K562 (cell line): ENCODE data around the gene TWSG1. TPM values are rescaled to one million over a fixed set of nuclear protein-coding genes. Genes with fewer than 3 reads are reported as not detected.

Experiments used
- CSDE1 ChIP-seq, 2 experiments: fragments of 450-650 bp; IDR thresholded peaks; 2 replicates each; pipeline ENCODE4 v1.6.1; 2016; ENCODE audit warnings: mild to moderate bottlenecking in 1 of 2
- EP300 ChIP-seq: IDR thresholded peaks from 2 replicates; pipeline ENCODE4 v1.6.1; 2012; ENCODE audit warnings: low read length, improper control_type of control experiment
- FOXM1 ChIP-seq, 2 experiments: fragments of 450-650 bp in 1 of 2; sonication (generic) in 1 of 2; formaldehyde crosslinking in 1 of 2; IDR thresholded peaks; 2 replicates each; pipeline versions ENCODE4 v1.6.1 to v1.9.0; 2017 to 2022; ENCODE audit warnings: low read depth in 2 of 2, mild to moderate bottlenecking in 2 of 2, missing genetic modification reagents in 1 of 2, moderate library complexity in 1 of 2
- HDAC1 ChIP-seq, 2 experiments: fragments of 450-650 bp; IDR thresholded peaks; 2 replicates each; pipeline ENCODE4 v1.6.1; 2016 to 2017; ENCODE audit warnings: inconsistent platforms in 1 of 2, mild to moderate bottlenecking in 1 of 2, moderate library complexity in 1 of 2
- HDAC2 ChIP-seq: fragments of 450-650 bp; IDR thresholded peaks from 2 replicates; pipeline ENCODE4 v1.6.1; 2016; ENCODE audit warnings: mild to moderate bottlenecking
- HIVEP1 ChIP-seq: fragments of 250-450 bp; sonication (Bioruptor Pico); IDR thresholded peaks from 2 replicates; pipeline ENCODE4 v1.4.0; 2020; ENCODE audit warnings: mild to moderate bottlenecking
- HMG20B ChIP-seq: fragments of 250-450 bp; sonication (Bioruptor Pico); IDR thresholded peaks from 2 replicates; pipeline ENCODE4 v1.5.0; 2021; ENCODE audit warnings: mild to moderate bottlenecking
- KDM1A ChIP-seq, 2 experiments: fragments of 450-650 bp; IDR thresholded peaks; 2 replicates each; pipeline ENCODE4 v1.6.1; 2016; ENCODE audit warnings: mild to moderate bottlenecking in 2 of 2
- MTA3 ChIP-seq: fragments of 450-650 bp; formaldehyde crosslinking; IDR thresholded peaks from 2 replicates; pipeline ENCODE4 v1.6.1; 2017; ENCODE audit warnings: mild to moderate bottlenecking, borderline replicate concordance
- RCOR1 ChIP-seq, 2 experiments: IDR thresholded peaks; 2 replicates each; pipeline ENCODE4 v1.6.1; 2012; ENCODE audit warnings: low read depth in 2 of 2, low read length in 2 of 2, borderline replicate concordance in 1 of 2, improper control_type of control experiment in 1 of 2
- SOX6 ChIP-seq: fragments of 450-650 bp; IDR thresholded peaks from 2 replicates; pipeline ENCODE4 v1.6.1; 2014; ENCODE audit warnings: mild to moderate bottlenecking
- TAL1 ChIP-seq: fragments of 450-650 bp; IDR thresholded peaks from 2 replicates; pipeline ENCODE4 v1.6.1; 2016; ENCODE audit warnings: mild to moderate bottlenecking
- TCF3 ChIP-seq: sonication (generic); formaldehyde crosslinking; IDR thresholded peaks from 2 replicates; pipeline ENCODE4 v1.4.0; 2020; ENCODE audit warnings: mild to moderate bottlenecking, missing genetic modification reagents
- TEAD4 ChIP-seq, 2 experiments: sonication (generic) in 1 of 2; formaldehyde crosslinking in 1 of 2; IDR thresholded peaks; 2 replicates each; pipeline versions ENCODE4 v1.6.1 to v1.8.0; 2012 to 2022; ENCODE audit warnings: borderline replicate concordance in 1 of 2, inconsistent platforms in 1 of 2, low read length in 1 of 2, mild to moderate bottlenecking in 1 of 2, missing genetic modification reagents in 1 of 2
- ZNF197 ChIP-seq: fragments of 200-800 bp; sonication (Bioruptor generic); IDR thresholded peaks from 2 replicates; pipeline ENCODE4 v1.6.1; 2016; ENCODE audit warnings: low read depth, missing genetic modification characterization, missing compliant biosample characterization
- ZNF24 ChIP-seq: fragments of 450-650 bp; IDR thresholded peaks from 2 replicates; pipeline ENCODE4 v1.6.1; 2016
- ZNF584 ChIP-seq: fragments of 200-800 bp; sonication (Bioruptor generic); IDR thresholded peaks from 2 replicates; pipeline ENCODE4 v1.6.1; 2016; ENCODE audit warnings: low read depth, mild to moderate bottlenecking, missing genetic modification characterization, missing compliant biosample characterization
- polyA plus RNA-seq, 8 experiments: library from polyadenylated mRNA; depleted of rRNA in 4 of 8; stranded (reverse) in 5 of 8; unstranded in 3 of 8; fragments of >200 nt; fragmentation: Nextera tagmentation in 2 of 8; fragmentation: Illumina TruSeq in 1 of 8; extraction: Ambion mirVana in 2 of 8; extraction: Trizol in 1 of 8; gene quantifications; 2 replicates each; pipeline versions ENCODE4 v1.2.1 to v1.2.3, GENCODE V29; 2011 to 2014; ENCODE audit warnings: inconsistent platforms in 1 of 8, missing spikeins in 1 of 8
- total RNA-seq, 7 experiments: library from RNA; depleted of rRNA in 6 of 7; stranded (reverse); fragments of >200 nt in 6 of 7; fragmentation: Illumina TruSeq in 2 of 7; extraction: Trizol in 2 of 7; gene quantifications; 2 replicates each; pipeline versions ENCODE4 v1.2.1 to v1.2.3, GENCODE V29; 2011 to 2021; ENCODE audit warnings: low replicate concordance in 1 of 7
- TF ChIP-seq, protein P1 (sequence below), 2 experiments: fragments of 250-450 bp in 1 of 2; fragments of 450-650 bp in 1 of 2; sonication (Bioruptor Pico) in 1 of 2; IDR thresholded peaks; 2 replicates each; pipeline versions ENCODE4 v1.6.1 to v1.8.0; 2016 to 2021; ENCODE audit warnings: mild to moderate bottlenecking in 2 of 2, moderate library complexity in 2 of 2, missing compliant biosample characterization in 1 of 2, missing genetic modification characterization in 1 of 2
- TF ChIP-seq, protein P2 (sequence below): sonication (generic); formaldehyde crosslinking; IDR thresholded peaks from 2 replicates; pipeline ENCODE4 v1.8.0; 2022; ENCODE audit warnings: missing genetic modification reagents, mild to moderate bottlenecking, borderline replicate concordance
- TF ChIP-seq, protein P3 (sequence below): IDR thresholded peaks from 2 replicates; pipeline ENCODE4 v1.6.1; 2011; ENCODE audit not compliant: insufficient read length; ENCODE audit errors: extremely low read depth
- TF ChIP-seq, protein P4 (sequence below): fragments of 250-450 bp; sonication (Bioruptor Pico); IDR thresholded peaks from 2 replicates; pipeline ENCODE4 v1.8.0; 2022; ENCODE audit warnings: moderate library complexity, mild to moderate bottlenecking, inconsistent platforms
- TF ChIP-seq, protein P5 (sequence below): sonication (generic); formaldehyde crosslinking; IDR thresholded peaks from 2 replicates; pipeline ENCODE4 v1.8.0; 2022; ENCODE audit warnings: missing genetic modification reagents, mild to moderate bottlenecking, borderline replicate concordance

TWSG1 gene
- total and polyA plus RNA-seq, 9 of the 15 experiments (the other 6 are each of a cell fraction or from before 2014, with no cell fraction given): 10.4 to 37.2 (median 25.1) TPM

DNA sequence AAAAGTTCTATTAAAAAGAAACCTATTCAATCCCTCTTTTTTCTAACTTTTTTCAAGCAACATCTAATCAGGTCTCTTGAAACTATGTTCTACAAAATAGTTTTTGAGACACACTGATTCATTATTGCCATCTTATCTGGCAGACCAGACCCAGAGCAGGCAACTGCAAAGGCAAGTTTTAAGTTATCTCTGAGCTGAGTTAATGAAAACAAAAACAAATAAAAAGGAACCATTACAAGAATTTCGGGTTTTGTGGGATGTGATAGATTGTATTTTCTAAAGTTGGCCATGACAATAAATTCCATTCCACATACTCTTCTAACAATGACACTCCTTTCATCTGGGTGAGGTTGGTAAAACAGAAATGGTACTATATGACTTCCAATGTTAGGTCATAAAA, 15.2 kb upstream of the TWSG1 start (continued):
- TF ChIP-seq FOXM1 (IDR thresholded peaks at IDR 0.05; ENCODE audit: low read depth) (0 out of 2 replicates have a peak, but pooled peaks have one; percentile 20), FOXM1 (CRISPR knock-in tag; IDR thresholded peaks at IDR 0.05; ENCODE audit: low read depth) (no peak), TEAD4 (IDR thresholded peaks at IDR 0.05; ENCODE audit: low read length) (peak; percentile 76), TEAD4 (CRISPR knock-in tag; IDR thresholded peaks at IDR 0.05; ENCODE audit: borderline replicate concordance) (no peak), ZNF24 (peak; percentile 60; the same call in 1 of the 2 replicates), RCOR1 (IDR thresholded peaks at IDR 0.05; ENCODE audit: borderline replicate concordance in 1 of 2, low read depth in 2 of 2, low read length in 2 of 2) (peak in 1 of 2 experiments; percentile 90; a peak in 2 of 4 replicates), CSDE1 (IDR thresholded peaks at IDR 0.05) (no peak), SOX6 (0 out of 2 replicates have a peak, but pooled peaks have one; percentile 42), ZNF584 (CRISPR knock-in tag) (0 out of 2 replicates have a peak, but pooled peaks have one; percentile 24), HIVEP1 (CRISPR knock-in tag) (no peak), HDAC1 (IDR thresholded peaks at IDR 0.05) (0 out of 4 replicates have a peak, but pooled peaks of 1 of the 2 experiments have one; percentile 27), MTA3 (no peak), EP300 (peak; percentile 37; the same call in 1 of the 2 replicates), KDM1A (IDR thresholded peaks at IDR 0.05) (peak; percentile 62 to 75), TCF3 (peak; percentile 79), ZNF197 (CRISPR knock-in tag) (no peak), HDAC2 (peak; percentile 61; the same call in 1 of the 2 replicates), TAL1 (peak; percentile 79), HMG20B (CRISPR knock-in tag) (no peak)
- TF ChIP-seq, protein P1, sequence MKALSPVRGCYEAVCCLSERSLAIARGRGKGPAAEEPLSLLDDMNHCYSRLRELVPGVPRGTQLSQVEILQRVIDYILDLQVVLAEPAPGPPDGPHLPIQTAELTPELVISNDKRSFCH (CRISPR knock-in tag; IDR thresholded peaks at IDR 0.05): no peak
- TF ChIP-seq, protein P1 (tag; IDR thresholded peaks at IDR 0.05): no peak
- TF ChIP-seq, protein P2, sequence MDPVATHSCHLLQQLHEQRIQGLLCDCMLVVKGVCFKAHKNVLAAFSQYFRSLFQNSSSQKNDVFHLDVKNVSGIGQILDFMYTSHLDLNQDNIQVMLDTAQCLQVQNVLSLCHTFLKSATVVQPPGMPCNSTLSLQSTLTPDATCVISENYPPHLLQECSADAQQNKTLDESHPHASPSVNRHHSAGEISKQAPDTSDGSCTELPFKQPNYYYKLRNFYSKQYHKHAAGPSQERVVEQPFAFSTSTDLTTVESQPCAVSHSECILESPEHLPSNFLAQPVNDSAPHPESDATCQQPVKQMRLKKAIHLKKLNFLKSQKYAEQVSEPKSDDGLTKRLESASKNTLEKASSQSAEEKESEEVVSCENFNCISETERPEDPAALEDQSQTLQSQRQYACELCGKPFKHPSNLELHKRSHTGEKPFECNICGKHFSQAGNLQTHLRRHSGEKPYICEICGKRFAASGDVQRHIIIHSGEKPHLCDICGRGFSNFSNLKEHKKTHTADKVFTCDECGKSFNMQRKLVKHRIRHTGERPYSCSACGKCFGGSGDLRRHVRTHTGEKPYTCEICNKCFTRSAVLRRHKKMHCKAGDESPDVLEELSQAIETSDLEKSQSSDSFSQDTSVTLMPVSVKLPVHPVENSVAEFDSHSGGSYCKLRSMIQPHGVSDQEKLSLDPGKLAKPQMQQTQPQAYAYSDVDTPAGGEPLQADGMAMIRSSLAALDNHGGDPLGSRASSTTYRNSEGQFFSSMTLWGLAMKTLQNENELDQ: no peak
- TF ChIP-seq, protein P3, sequence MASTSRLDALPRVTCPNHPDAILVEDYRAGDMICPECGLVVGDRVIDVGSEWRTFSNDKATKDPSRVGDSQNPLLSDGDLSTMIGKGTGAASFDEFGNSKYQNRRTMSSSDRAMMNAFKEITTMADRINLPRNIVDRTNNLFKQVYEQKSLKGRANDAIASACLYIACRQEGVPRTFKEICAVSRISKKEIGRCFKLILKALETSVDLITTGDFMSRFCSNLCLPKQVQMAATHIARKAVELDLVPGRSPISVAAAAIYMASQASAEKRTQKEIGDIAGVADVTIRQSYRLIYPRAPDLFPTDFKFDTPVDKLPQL: no peak
- TF ChIP-seq, protein P4, sequence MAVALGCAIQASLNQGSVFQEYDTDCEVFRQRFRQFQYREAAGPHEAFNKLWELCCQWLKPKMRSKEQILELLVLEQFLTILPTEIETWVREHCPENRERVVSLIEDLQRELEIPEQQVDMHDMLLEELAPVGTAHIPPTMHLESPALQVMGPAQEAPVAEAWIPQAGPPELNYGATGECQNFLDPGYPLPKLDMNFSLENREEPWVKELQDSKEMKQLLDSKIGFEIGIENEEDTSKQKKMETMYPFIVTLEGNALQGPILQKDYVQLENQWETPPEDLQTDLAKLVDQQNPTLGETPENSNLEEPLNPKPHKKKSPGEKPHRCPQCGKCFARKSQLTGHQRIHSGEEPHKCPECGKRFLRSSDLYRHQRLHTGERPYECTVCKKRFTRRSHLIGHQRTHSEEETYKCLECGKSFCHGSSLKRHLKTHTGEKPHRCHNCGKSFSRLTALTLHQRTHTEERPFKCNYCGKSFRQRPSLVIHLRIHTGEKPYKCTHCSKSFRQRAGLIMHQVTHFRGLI (CRISPR knock-in tag): no peak
- TF ChIP-seq, protein P5, sequence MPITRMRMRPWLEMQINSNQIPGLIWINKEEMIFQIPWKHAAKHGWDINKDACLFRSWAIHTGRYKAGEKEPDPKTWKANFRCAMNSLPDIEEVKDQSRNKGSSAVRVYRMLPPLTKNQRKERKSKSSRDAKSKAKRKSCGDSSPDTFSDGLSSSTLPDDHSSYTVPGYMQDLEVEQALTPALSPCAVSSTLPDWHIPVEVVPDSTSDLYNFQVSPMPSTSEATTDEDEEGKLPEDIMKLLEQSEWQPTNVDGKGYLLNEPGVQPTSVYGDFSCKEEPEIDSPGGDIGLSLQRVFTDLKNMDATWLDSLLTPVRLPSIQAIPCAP: no peak
